HCT116 (cell line): ENCODE data around the gene SEC16A.

Source experiments
- POLR2A ChIP-seq: IDR thresholded peaks from 2 replicates; pipeline ENCODE4 v1.7.0; 2011; ENCODE audit warnings: borderline replicate concordance; ENCODE audit not compliant: insufficient read depth, insufficient read length; ENCODE audit errors: extremely low read depth
- RAD21 ChIP-seq: IDR thresholded peaks from 2 replicates; pipeline ENCODE4 v1.6.1; 2012; ENCODE audit warnings: low read depth, mild to moderate bottlenecking
- SIN3A ChIP-seq: IDR thresholded peaks from 2 replicates; pipeline ENCODE4 v1.6.1; 2012; ENCODE audit warnings: low read depth
- TF ChIP-seq, protein P1 (sequence below), 3 experiments: fragments of 200-600 bp in 1 of 3; sonication (generic) in 1 of 3; IDR thresholded peaks in 2 of 3; conservative IDR thresholded peaks in 1 of 3; 2 replicates each; pipeline ENCODE4 v1.5.1; 2012 to 2017; ENCODE audit warnings: low read depth in 2 of 3, low read length in 2 of 3, antibody characterized with exemption in 1 of 3, borderline replicate concordance in 1 of 3, control low read depth in 1 of 3, mild to moderate bottlenecking in 1 of 3, mixed read lengths in 1 of 3, mixed run types in 1 of 3, moderate library complexity in 1 of 3; ENCODE audit not compliant: insufficient read depth in 1 of 3
- TF ChIP-seq, protein P2 (sequence below): IDR thresholded peaks from 2 replicates; pipeline ENCODE4 v1.6.1; 2012
- TF ChIP-seq, protein P3 (sequence below): IDR thresholded peaks from 2 replicates; pipeline ENCODE4 v1.6.1; 2012; ENCODE audit warnings: low read depth
- TF ChIP-seq, protein P4 (sequence below): IDR thresholded peaks from 2 replicates; pipeline ENCODE4 v1.6.1; 2012

DNA sequence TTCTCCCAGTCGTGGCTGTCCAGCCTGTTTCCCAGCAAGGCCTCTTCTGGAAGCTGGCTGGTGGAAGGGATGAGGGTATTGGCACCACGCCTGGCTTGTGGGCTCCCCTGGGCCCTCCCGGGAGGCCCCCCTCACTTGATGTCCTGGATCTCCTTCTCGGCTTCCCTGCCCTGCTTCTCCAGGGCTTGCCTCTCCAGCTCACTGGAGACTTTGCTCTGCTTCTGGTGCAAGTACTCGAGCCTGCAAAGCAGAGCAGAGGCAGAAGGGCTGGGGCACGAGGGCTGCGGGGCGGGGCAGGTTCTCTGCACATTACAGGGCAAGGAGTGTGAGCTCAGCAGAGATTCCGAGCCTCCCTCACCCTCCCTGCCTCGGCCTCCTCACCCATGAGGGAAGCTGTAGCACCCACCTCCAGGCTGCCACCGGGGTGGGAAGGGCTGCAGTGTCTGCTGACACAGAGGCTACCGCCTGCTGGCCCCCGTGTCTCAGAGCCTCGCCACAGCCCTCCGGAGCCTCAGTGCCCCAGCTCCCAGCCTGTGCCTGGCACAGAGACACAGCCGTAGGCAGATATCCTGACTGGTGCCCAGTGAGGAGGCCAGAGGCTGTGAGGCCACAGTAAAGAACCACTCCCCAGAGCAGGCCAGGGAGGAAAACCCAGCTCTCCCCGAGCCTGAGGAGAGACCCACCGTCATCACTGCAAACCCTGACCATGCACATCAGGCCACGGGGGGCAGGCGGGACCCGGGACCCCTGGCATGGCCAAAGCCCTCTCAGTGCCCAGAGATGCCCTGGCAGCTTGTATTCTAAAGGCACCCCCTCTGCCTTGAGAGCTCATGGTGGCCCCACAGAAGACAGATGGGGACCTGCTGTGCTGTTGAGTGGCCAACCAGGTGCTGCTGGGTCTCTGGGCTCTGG is 90.0 kb downstream of the SEC16A start:
- TF ChIP-seq RAD21 (no peak), POLR2A (no peak), SIN3A (no peak)
- TF ChIP-seq, protein P1, sequence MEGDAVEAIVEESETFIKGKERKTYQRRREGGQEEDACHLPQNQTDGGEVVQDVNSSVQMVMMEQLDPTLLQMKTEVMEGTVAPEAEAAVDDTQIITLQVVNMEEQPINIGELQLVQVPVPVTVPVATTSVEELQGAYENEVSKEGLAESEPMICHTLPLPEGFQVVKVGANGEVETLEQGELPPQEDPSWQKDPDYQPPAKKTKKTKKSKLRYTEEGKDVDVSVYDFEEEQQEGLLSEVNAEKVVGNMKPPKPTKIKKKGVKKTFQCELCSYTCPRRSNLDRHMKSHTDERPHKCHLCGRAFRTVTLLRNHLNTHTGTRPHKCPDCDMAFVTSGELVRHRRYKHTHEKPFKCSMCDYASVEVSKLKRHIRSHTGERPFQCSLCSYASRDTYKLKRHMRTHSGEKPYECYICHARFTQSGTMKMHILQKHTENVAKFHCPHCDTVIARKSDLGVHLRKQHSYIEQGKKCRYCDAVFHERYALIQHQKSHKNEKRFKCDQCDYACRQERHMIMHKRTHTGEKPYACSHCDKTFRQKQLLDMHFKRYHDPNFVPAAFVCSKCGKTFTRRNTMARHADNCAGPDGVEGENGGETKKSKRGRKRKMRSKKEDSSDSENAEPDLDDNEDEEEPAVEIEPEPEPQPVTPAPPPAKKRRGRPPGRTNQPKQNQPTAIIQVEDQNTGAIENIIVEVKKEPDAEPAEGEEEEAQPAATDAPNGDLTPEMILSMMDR (IDR thresholded peaks at IDR 0.05 in 2 of 3, conservative IDR thresholded peaks at IDR 0.05 in 1 of 3; ENCODE audit: borderline replicate concordance in 1 of 3, insufficient read depth in 1 of 3, low read depth in 2 of 3, low read length in 2 of 3): no peak
- TF ChIP-seq, protein P2, sequence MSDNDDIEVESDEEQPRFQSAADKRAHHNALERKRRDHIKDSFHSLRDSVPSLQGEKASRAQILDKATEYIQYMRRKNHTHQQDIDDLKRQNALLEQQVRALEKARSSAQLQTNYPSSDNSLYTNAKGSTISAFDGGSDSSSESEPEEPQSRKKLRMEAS: no peak
- TF ChIP-seq, protein P3, sequence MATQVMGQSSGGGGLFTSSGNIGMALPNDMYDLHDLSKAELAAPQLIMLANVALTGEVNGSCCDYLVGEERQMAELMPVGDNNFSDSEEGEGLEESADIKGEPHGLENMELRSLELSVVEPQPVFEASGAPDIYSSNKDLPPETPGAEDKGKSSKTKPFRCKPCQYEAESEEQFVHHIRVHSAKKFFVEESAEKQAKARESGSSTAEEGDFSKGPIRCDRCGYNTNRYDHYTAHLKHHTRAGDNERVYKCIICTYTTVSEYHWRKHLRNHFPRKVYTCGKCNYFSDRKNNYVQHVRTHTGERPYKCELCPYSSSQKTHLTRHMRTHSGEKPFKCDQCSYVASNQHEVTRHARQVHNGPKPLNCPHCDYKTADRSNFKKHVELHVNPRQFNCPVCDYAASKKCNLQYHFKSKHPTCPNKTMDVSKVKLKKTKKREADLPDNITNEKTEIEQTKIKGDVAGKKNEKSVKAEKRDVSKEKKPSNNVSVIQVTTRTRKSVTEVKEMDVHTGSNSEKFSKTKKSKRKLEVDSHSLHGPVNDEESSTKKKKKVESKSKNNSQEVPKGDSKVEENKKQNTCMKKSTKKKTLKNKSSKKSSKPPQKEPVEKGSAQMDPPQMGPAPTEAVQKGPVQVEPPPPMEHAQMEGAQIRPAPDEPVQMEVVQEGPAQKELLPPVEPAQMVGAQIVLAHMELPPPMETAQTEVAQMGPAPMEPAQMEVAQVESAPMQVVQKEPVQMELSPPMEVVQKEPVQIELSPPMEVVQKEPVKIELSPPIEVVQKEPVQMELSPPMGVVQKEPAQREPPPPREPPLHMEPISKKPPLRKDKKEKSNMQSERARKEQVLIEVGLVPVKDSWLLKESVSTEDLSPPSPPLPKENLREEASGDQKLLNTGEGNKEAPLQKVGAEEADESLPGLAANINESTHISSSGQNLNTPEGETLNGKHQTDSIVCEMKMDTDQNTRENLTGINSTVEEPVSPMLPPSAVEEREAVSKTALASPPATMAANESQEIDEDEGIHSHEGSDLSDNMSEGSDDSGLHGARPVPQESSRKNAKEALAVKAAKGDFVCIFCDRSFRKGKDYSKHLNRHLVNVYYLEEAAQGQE: no peak
- TF ChIP-seq, protein P4, sequence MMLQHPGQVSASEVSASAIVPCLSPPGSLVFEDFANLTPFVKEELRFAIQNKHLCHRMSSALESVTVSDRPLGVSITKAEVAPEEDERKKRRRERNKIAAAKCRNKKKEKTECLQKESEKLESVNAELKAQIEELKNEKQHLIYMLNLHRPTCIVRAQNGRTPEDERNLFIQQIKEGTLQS: no peak
